EL (cell line): ENCODE data around the gene SEC16A.
"Not testable (repeated sequence)": the region's sequence is repeated elsewhere in the genome, so short reads cannot be mapped to it uniquely, and the experiment has no call there.

Experiments used
- DNase-seq: peaks from one replicate; pipeline ENCODE4 v3.0.0-alpha.2; 2016

The SEC16A gene

DNA sequence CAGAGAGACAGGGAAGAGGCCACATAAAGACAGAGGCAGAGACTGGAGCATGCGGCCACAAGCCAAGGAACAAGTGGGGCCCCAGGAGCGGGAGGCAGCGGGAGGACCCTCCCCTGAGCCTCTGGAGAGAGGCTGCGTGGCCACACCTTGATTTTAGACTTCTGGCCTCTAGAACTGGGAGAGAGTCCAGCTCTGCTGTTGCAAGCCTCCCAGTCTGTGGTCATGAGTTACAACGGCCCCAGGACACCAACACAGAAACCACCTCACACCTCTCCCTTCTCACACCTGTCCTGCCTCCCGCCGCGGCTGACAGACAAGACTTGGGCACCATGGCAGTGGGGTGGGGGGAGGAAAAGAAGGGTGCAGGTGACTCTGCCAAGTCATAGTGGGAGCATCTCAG lies 45.4 kb downstream of the SEC16A start:
- peak; percentile 22 for DNase-seq

DNA sequence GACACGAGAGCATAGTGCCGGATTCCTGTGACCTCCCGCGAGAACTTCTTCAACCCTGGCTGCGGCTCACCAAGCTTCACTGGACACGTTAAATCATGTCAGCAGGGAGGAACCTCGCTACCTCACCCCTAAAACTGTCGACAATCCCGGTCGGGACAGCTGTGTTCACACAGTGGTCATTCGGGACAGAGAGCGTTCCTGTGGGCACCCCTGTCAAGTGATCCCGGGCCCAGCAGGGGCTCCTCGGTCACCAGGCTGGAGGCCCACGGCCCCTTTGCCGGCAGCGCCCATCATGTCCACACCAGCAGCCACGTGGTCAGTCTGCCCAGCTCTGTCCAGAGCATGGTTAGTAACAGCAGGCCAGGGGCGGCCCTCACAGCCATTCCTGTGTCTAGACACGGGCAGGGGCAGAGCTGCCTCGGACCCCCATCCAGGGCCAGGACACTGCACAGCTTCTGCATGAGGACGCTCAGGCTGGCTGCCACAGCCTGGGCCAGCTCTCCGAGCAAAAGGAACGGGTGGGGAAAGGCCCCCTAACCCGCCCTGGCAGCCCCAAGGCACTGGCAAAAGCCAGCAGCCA lies 46.7 kb downstream of the SEC16A start:
- no peak for DNase-seq

DNA sequence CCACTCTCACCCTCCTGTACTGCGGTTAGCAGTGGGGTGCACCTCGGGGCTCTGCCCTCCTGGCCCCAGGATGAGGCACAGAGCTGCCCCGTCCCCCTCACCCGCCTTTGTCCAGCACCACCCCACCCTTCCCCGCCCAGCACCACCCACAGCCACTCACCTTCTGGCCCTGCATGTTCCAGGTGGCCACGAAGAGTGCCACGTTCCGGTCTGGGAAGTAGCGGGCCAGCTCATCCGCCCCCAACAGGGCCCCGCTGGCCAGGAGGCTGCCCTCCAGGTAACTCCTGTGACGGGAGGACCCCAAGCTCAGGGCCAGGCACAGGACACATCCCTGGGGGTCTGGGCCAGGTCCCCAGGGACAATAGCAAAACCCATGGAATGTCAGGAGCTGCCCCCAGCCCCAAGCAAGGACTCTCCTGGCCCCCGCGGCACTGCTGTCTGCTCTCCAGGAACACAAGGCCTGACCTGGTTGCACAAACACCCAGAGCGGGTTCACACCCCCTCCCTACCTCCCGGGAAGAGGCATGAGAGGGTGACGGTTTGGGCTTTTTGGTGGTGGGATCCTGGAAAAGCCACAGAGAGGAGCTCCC lies 48.2 kb downstream of the SEC16A start:
- DNase-seq = no peak

GRCh38 chr9:136433849-136434579 lies 48.8 kb downstream of the SEC16A start:
- no peak for DNase-seq

DNA sequence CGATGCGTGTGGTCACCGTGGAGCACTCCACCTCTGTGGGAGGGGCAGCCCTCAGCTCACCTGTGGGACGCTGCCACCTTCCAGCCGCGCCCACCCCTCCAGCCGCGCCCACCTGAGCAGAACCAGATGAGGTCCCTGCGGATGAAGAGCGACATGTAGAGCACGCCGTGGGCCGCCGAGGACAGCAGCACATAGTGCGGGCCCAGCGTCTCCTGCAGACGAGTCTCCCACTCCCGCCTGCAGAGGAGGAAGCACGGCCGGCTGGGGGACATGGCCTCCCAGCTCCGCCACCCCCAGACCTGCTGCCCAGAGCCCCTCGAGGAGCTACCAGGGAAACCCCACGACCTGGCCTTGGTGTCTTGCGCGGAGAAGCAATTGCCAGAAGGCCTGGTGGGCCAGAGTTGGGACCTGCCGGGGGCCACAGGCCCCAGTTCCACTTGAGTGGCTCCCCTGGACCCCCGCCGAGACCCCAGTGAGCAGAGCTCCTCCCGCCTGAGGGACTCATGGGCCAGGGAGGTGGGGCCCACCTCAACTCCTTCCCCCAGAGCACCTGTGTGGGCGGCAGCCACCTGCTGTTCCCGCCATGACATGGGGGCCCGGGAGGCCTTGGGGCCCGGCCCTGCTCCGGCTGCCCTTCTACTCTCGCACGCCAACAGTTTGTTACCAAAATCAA lies 49.7 kb downstream of the SEC16A start:
- no peak for DNase-seq

DNA sequence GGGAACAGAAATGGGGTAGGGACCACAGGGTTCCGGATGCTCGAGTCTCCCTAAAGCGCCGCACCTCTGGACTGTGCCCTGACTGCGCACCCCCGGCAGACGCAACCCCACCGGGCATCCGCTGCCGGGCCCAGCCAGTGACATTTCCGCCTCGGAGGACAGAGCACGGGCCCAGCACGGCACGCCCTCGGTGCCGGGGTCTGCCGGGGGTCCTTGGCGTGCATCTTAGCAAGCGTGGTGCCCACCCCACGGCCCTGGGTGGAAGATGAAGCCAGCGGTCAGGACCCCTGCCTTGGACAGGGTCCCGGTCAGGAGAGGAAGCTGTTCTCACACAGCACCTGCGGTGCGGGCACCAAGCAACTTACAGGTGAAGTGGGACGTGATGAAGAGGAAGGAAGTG lies 50.2 kb downstream of the SEC16A start:
- no peak for DNase-seq

DNA sequence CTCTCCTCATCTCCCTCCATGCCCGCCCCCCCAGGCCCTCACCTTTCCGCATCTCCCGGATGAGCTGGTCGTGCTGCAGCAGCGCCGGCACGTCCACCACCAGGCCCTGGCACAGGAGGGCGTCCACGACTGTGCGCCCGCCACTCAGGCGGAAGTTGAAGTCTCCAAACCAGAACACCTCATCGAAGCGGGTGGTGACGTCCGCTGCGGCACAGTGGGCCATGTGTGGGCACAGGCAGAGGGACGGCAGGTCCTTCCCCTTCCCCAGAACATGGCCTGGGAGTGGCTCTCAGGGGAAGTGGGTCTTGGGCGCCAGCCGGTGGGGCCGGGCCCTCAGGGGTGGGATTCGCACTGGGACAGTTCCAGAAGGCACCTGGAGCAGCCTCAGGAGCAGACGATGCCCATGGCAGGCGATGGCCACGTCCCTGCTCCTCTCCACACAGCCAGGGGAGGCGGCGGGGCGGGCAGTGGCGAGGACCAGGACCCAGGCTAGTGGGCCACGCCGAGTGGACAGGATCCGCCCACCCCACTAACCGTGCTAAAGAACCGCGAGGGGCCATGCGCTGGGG lies 51.0 kb downstream of the SEC16A start:
- DNase-seq = no peak

DNA sequence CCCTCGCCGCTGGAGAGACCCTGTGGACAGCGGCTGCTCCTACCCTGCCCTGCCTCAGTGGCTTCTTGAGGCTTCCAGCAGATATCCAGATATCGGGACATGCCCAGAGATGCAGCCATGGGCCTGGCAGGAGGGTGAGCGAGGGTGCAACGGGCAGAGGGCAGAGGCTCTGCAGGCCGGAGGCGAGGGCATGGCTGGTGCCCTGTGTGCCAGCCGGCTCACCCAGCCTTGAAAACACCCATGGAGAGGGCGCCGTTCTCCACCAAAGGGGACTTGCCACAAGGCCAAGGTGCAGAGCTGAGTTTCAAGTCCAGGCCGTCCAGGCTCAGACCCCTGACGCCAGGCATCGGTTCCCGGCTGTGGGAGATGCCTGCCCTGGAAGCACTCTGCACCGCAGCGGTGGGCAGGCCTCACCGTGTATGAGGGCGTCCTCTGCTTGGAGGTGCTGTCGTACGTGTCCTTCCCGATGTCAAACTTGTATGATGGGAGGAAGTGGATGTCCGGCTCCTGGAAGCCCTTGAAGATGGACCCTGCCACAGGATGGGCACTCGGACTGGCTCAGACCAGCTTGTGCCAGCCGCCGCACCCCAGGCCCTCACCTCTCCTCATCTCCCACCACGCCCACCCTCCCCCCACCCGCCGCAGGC lies 52.1 kb downstream of the SEC16A start:
- DNase-seq = no peak

GRCh38 chr9:136429683-136430491 lies 53.0 kb downstream of the SEC16A start:
- DNase-seq = no peak

DNA sequence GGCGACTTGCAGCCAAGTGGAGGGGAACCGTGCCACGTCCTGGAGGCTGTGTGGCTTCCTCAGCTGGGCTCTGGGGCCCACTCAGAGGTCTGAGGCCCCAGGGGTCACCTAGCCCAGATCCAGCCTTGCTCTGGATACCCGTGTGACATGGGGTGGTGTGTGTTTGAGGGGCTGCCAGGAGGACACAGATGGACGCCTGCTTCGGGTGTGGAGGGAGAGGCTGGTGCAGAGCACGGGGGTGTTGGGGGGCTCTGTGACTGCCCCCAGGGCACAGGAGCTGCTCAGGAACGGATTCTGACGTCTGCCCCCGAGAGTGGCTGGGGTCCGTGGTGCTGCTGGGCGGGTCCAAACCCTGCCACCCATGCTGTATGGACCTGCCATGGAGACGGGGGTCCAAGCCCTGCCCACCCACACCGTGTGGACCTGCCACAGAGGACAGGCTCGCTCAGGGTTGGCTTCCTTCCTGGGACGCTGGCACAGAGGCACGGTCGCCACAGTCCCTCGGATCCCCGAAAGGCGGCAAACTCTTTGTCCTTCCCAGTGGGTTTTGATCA lies 53.7 kb downstream of the SEC16A start:
- no peak for DNase-seq

- DNase-seq = no peak
Observed at GRCh38 chr9:136426787-136427186, 56.1 kb downstream of the SEC16A start.

DNA sequence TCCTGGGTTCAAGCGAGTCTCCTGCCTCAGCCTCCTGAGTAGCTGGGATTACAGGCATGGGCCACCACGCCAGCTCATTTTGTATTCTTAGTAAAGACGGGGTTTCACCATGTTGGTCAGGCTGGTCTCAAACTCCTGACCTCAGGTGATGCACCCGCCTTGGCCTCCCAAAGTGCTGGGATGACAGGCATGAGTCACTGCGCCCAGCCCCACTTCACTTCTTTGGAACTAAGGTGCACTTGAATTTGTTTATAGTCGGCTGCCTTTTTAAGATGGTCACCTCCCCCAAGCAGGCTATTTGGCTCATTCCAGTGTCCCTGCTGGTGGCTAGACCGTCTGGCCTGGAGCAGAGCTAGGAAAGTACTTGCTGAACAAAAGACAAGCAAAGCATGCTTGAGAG lies 57.5 kb downstream of the SEC16A start:
- not testable (repeated sequence) for DNase-seq

- no peak for DNase-seq
Observed at GRCh38 chr9:136424750-136425362, 58.0 kb downstream of the SEC16A start.

DNA sequence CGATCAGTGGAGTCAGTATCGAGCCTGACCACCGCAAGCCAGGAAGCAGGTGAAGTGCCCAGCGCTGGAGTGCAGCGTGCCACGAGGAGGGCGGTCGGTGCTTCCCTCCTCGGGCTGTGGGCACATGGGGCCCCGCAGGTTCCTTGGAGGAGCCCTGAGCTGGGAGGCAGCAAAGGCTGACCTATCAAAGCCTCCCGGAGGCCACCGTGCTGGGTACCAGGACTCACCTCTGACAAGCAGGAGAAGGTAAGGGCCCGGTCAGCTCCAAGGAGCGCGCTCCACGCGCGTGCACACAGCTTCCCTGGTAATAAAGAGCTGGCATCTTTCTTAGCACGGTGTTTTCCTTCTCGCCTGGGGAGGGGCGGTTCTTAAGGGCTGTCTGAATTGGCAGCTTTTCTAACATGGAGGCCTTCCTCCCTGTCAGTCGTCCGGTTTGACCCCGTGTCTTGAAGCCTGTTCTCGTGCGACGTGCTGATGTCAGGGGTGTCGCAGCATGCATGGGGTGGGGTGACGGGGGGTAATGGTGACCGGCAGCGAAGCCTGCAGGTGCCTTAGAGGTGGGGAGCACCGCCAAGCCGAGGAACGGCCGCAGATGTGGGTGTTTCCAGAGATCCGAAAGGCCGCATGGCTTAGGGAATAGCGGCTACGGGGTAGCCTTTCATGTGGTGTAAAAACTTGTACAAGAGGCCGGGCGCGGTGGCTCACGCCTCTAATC lies 59.3 kb downstream of the SEC16A start:
- no peak for DNase-seq

GRCh38 chr9:136422876-136423275 lies 60.0 kb downstream of the SEC16A start:
- DNase-seq = no peak

- DNase-seq = no peak
Observed at GRCh38 chr9:136421791-136422190, 61.0 kb downstream of the SEC16A start.

DNA sequence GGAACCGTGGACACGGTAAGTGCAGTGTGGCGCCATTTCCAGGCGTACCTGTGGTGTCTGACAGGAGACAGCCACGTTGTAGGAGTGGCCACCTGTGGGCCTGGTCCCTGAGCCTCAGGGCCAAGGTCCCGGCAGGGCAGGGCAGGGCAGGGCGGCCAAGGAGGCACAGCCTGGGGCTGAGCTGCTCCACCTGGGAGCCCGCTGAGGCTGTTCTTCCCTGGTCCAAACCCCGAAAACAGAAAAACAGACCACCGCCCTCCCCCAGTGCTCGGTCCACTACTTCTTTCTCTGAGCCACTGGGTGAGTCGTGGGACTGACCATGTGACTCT lies 63.8 kb downstream of the SEC16A start:
- DNase-seq = no peak

- no peak for DNase-seq
Observed at GRCh38 chr9:136418182-136419091, 64.4 kb downstream of the SEC16A start.

DNA sequence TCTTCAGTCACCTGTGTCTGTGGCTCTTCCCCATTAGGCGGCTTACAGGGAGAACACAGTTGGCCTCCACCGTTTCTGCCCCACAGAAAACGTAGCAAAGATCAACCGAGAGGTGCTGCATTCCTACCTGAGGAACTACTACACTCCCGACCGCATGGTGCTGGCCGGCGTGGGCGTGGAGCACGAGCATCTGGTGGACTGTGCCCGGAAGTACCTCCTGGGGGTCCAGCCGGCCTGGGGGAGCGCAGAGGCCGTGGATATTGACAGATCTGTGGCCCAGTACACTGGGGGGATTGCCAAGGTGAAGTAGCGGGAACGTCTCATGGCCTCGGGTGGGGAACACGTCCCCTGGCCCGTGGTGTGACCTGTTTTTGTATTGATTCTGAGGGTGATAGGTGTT lies 65.9 kb downstream of the SEC16A start:
- no peak for DNase-seq

GRCh38 chr9:136416427-136416826 lies 66.4 kb downstream of the SEC16A start:
- DNase-seq = no peak
